ENCODE results near the gene ALG3.
A peak's percentile ranks its signal among the peaks of the same experiment; 100 is the strongest.

ALG3 gene

DNA sequence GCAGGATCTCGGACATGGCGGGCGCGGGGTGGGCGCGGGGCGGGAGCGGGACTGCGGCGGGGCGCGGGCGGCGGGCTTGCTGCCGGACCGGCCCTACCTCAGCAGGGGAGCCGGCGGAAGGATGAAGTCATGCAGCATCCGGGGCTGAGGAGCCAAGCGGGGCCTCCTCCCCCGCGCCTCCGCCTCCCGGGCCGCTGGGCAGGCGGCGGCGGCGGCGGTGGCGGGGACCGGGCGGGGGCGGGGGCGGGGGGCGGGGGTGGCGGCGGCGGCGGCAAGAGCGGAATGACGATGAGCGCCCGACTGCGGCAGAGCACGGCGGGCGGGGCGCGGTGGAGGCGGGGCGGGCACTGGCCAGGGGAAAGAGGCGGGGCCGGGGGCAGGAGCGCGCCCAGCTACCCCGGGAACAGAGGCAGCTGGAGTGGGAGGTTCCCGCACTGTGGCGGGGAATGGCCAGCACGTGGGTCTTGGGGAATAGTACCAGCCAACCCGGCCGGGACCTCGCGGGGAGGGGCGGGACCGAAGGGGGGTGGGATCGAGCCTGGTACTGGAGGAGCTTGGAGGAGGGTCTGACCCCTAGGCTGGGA lies 12.6 kb upstream of the ALG3 start, which contains the start of gene CAMK2N2:
Gene CAMK2N2, minus strand, starts transcription at position 284 of the 584 bp plus-strand sequence. Its CDS starts 268 bp downstream, at position 16.
- no peaks in the 10 kb centered on the region for H3K36me3 ChIP-seq (replicated peaks)
- TF ChIP-seq, protein P1, sequence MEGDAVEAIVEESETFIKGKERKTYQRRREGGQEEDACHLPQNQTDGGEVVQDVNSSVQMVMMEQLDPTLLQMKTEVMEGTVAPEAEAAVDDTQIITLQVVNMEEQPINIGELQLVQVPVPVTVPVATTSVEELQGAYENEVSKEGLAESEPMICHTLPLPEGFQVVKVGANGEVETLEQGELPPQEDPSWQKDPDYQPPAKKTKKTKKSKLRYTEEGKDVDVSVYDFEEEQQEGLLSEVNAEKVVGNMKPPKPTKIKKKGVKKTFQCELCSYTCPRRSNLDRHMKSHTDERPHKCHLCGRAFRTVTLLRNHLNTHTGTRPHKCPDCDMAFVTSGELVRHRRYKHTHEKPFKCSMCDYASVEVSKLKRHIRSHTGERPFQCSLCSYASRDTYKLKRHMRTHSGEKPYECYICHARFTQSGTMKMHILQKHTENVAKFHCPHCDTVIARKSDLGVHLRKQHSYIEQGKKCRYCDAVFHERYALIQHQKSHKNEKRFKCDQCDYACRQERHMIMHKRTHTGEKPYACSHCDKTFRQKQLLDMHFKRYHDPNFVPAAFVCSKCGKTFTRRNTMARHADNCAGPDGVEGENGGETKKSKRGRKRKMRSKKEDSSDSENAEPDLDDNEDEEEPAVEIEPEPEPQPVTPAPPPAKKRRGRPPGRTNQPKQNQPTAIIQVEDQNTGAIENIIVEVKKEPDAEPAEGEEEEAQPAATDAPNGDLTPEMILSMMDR (IDR thresholded peaks at IDR 0.05; ENCODE audit: low read depth, low read length, missing control alignments) = no peak
- H3K4me3 ChIP-seq (ENCODE audit: low read depth, low read length) = peak within 1 kb of the TSS; percentile 59
- H3K27ac ChIP-seq = no peak within 1 kb of the TSS
- in situ Hi-C loops (cut with HindIII; ENCODE audit: low pct_ligation_motif_present, low sequenced_read_pairs) = no loop called here
- DNase-seq = peak; percentile 31
- H3K27me3 ChIP-seq (replicated peaks) = peaks cover 1% of the 10 kb centered on the region

DNA sequence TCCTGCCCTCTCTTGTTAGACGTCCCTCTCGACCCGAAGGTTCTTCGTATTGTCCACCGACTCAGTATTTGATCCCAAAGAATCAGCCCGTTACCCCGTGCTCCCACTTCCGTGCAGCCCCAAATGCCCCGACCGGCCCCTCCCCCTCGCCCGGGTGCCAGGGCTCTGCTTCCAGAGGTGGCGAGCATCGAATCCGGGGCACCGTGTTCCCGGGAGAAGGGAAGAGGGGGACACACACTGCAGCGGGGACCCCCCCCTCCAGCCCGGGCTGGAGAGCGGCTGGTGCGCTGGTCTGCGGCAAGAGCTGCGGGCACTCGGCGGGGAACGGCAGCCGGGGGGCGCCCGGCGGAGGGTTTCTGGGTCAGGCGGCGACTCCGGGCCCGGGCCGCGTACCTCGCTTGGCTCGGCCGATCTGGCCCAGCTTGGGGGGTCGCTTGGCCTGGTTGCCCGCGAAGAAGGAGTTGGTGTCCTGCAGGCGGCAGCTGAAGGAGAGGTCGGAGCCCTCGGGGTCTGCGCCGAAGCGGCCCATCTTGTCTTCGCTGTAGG lies 12.0 kb upstream of the ALG3 start:
- peak overlapping the region; percentile 59 for H3K4me3 ChIP-seq (ENCODE audit: low read depth, low read length)
- no peak for DNase-seq
- H3K27ac ChIP-seq = no peak overlapping the region
- no peaks in the 10 kb centered on the region for H3K36me3 ChIP-seq (replicated peaks)
- H3K27me3 ChIP-seq (replicated peaks) = peaks cover 1% of the 10 kb centered on the region
- in situ Hi-C loops (cut with HindIII; ENCODE audit: low pct_ligation_motif_present, low sequenced_read_pairs) = no loop called here
- TF ChIP-seq, protein P1 (IDR thresholded peaks at IDR 0.05; ENCODE audit: low read depth, low read length, missing control alignments) = no peak

DNA sequence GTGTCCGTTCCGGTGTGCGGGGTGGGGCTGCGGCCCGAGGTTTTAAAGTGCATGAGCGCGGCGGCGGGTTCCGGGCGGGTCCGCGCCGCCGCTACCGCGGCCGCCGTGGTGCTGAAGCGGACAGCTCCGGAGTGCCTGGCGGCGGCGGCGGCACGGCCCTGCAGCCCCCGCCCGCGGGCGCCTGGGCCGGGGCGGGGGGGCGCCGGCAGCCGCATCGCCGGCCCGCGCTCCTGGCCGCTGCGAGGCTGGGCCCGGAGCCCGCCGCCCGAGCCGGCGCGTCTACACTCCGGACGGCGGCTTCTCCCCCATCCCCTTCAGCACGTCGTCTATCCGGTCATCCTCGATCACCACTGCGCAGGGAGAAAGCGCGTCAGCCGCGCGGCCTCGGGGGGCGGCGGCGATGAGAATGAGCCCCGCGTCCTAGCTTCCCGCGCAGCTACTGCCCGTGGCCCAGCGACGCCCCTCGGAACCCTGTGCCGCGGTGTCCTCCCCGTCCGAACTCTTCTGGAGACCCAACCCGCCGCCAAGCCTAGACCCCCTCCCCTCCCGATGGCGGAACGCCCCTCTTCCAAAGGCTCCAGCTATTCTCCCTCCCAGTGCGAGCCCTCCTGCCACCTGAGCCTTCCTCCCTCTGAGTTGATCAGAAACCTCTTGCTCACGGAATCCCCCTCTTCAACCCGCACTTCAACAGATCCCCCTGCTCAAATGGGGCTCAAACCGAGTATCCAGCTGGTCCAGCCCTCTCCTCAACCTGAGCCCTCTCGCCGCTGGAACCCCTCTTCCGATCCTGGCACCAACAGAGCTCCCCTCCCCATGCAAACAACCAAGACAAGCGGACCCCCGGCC lies 11.3 kb upstream of the ALG3 start:
- TF ChIP-seq, protein P1 (IDR thresholded peaks at IDR 0.05; ENCODE audit: low read depth, low read length, missing control alignments) = no peak
- Histone ChIP-seq H3K27ac (no peak overlapping the region), H3K27me3 (replicated peaks) (peaks cover 1% of the 10 kb centered on the region), H3K36me3 (replicated peaks) (no peaks in the 10 kb centered on the region), H3K4me3 (ENCODE audit: low read depth, low read length) (peak overlapping the region; percentile 59)
- DNase-seq = peak; percentile 20
- in situ Hi-C loops (cut with HindIII; ENCODE audit: low pct_ligation_motif_present, low sequenced_read_pairs) = no loop called here

- TF ChIP-seq, protein P1 (IDR thresholded peaks at IDR 0.05; ENCODE audit: low read depth, low read length, missing control alignments) = no peak
- H3K36me3 ChIP-seq (replicated peaks) = no peaks in the 10 kb centered on the region
- H3K4me3 ChIP-seq (ENCODE audit: low read depth, low read length) = no peak overlapping the region
- H3K27ac ChIP-seq = no peak overlapping the region
- H3K27me3 ChIP-seq (replicated peaks) = peaks cover 1% of the 10 kb centered on the region
- in situ Hi-C loops (cut with HindIII; ENCODE audit: low pct_ligation_motif_present, low sequenced_read_pairs) = no loop called here
- DNase-seq = no peak
Observed at GRCh38 chr3:184259396-184259877, 10.7 kb upstream of the ALG3 start.

DNA sequence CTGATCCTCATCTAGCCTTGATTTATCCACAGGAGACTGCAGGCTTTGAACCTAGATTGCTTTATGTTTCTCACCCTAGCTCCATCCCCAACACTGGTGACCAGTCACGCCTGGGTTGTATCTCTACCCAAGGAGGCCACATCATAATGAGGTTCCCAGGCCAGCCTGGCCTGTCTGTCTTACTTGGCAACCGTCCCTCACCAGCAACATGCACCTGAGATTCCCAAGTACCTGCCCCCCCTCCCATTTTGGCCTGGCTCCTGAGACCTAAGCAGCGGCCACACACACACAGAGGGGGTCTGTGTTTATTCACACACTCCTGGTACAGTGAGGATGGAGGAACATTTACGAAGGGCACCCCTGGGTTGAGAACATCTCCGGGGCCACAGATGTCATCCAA lies 10.2 kb upstream of the ALG3 start:
- TF ChIP-seq, protein P1 (IDR thresholded peaks at IDR 0.05; ENCODE audit: low read depth, low read length, missing control alignments) = no peak
- Histone ChIP-seq H3K27me3 (replicated peaks) (peaks cover 1% of the 10 kb centered on the region), H3K27ac (no peak overlapping the region), H3K4me3 (ENCODE audit: low read depth, low read length) (no peak overlapping the region), H3K36me3 (replicated peaks) (no peaks in the 10 kb centered on the region)
- no peak for DNase-seq
- in situ Hi-C loops (cut with HindIII; ENCODE audit: low pct_ligation_motif_present, low sequenced_read_pairs) = no loop called here
